Hepatocyte (in vitro differentiated cells): ENCODE data around the gene CMTM5. TPM values are rescaled to one million over a fixed set of nuclear protein-coding genes. Genes with fewer than 3 reads are reported as not detected.
"Not testable (repeated sequence)": the region's sequence is repeated elsewhere in the genome, so short reads cannot be mapped to it uniquely, and the experiment has no call there.

Source experiments
- DNase-seq: peaks from one replicate; pipeline ENCODE4 v3.0.0-alpha.2; 2016; ENCODE audit warnings: low spot score
- H2AFZ ChIP-seq: fragments of 200-600 bp; sonication (generic); 2 replicates; pipeline ENCODE4 v1.6.0; 2016; ENCODE audit warnings: antibody characterized with exemption, mild to moderate bottlenecking
- H3K27ac ChIP-seq: fragments of 200-600 bp; sonication (generic); 2 replicates; pipeline ENCODE4 v1.5.1; 2016; ENCODE audit warnings: mild to moderate bottlenecking
- H3K27me3 ChIP-seq: fragments of 200-600 bp; sonication (generic); 2 replicates; pipeline ENCODE4 v1.6.1; 2016
- H3K36me3 ChIP-seq: fragments of 200-600 bp; sonication (generic); replicated peaks from 2 replicates; pipeline ENCODE4 v1.5.1; 2016; ENCODE audit warnings: low read depth; ENCODE audit not compliant: insufficient read depth
- H3K4me1 ChIP-seq: fragments of 200-600 bp; sonication (generic); 2 replicates; pipeline ENCODE4 v1.5.1; 2016; ENCODE audit warnings: mild to moderate bottlenecking, moderate library complexity; ENCODE audit not compliant: insufficient read depth
- H3K4me2 ChIP-seq: fragments of 200-600 bp; sonication (generic); 2 replicates; pipeline ENCODE4 v1.6.0; 2016
- H3K4me3 ChIP-seq: fragments of 200-600 bp; sonication (generic); 2 replicates; pipeline ENCODE4 v1.5.1; 2016; ENCODE audit warnings: mild to moderate bottlenecking
- H3K79me2 ChIP-seq: fragments of 200-600 bp; sonication (generic); 2 replicates; pipeline ENCODE4 v1.6.0; 2017; ENCODE audit warnings: mild to moderate bottlenecking
- H3K9me2 ChIP-seq: fragments of 200-600 bp; sonication (generic); replicated peaks from 2 replicates; pipeline ENCODE4 v1.6.0; 2017; ENCODE audit warnings: mild to moderate bottlenecking; ENCODE audit not compliant: insufficient read depth
- H3K9me3 ChIP-seq: fragments of 200-600 bp; sonication (generic); 2 replicates; pipeline ENCODE4 v1.5.1; 2016; ENCODE audit warnings: low read depth, mild to moderate bottlenecking
- H4K20me1 ChIP-seq: fragments of 200-600 bp; sonication (generic); 2 replicates; pipeline ENCODE4 v1.6.0; 2016; ENCODE audit warnings: mild to moderate bottlenecking; ENCODE audit not compliant: insufficient read depth, poor library complexity, severe bottlenecking
- EZH2 ChIP-seq: fragments of 200-600 bp; sonication (generic); IDR thresholded peaks from 2 replicates; pipeline ENCODE4 v1.6.1; 2016; ENCODE audit warnings: antibody characterized with exemption, mild to moderate bottlenecking, borderline replicate concordance
- EZH2phosphoT487 ChIP-seq: fragments of 200-600 bp; sonication (generic); IDR thresholded peaks from one replicate; pipeline ENCODE4 v1.6.1; 2018; ENCODE audit warnings: antibody characterized with exemption, mild to moderate bottlenecking, low read depth, moderate library complexity; ENCODE audit not compliant: unreplicated experiment, severe bottlenecking
- WGBS: methylation state at CpG from one replicate; pipeline ENCODE4 v1.1.6; 2016; ENCODE audit warnings: low lambda C conversion rate; ENCODE audit errors: missing lambda C conversion rate; 5-methylcytosine and 5-hydroxymethylcytosine counted together
- polyA plus RNA-seq: library from polyadenylated mRNA; unstranded; fragments of >200 nt; fragmentation: Nextera tagmentation; extraction: Ambion mirVana; gene quantifications from 2 replicates; pipeline ENCODE4 v1.2.1, GENCODE V29; 2016
- total RNA-seq: library from RNA; depleted of rRNA; stranded (reverse); fragments of >200 nt; gene quantifications from 2 replicates; pipeline ENCODE4 v1.2.3, GENCODE V29; 2014
- TF ChIP-seq, protein P1 (sequence below): fragments of 200-600 bp; sonication (generic); IDR thresholded peaks from 2 replicates; pipeline ENCODE4 v1.5.1; 2016; ENCODE audit warnings: antibody characterized with exemption, mild to moderate bottlenecking; ENCODE audit not compliant: poor library complexity

Gene CMTM5
- total and polyA plus RNA-seq, 2 experiments from 2014 or later = 0.28 TPM; not detected in 1

GRCh38 chr14:23416801-23417200 is 40.0 kb downstream of the CMTM5 start:
- Histone ChIP-seq H3K4me1 (no peaks in the 10 kb centered on the region), H3K27ac (no peak overlapping the region)
- WGBS = 93% methylated on average over 11 of the region's 11 CpGs

GRCh38 chr14:23417269-23417668 is 40.4 kb downstream of the CMTM5 start:
- H3K9me2 ChIP-seq, H2AFZ ChIP-seq, H3K4me3 ChIP-seq, H4K20me1 ChIP-seq, H3K79me2 ChIP-seq, H3K4me1 ChIP-seq, H3K9me3 ChIP-seq, H3K27ac ChIP-seq, DNase-seq, H3K27me3 ChIP-seq, H3K4me2 ChIP-seq, H3K36me3 ChIP-seq: not testable (repeated sequence)
- 87% methylated on average over 11 of the region's 12 CpGs for WGBS

More at GRCh38 chr14:23416801-23417200, 40.0 kb downstream of the CMTM5 start:
- H3K9me3 ChIP-seq = no peaks in the 10 kb centered on the region
- H3K27me3 ChIP-seq = no peaks in the 10 kb centered on the region
- no peaks in the 10 kb centered on the region for H3K9me2 ChIP-seq
- no peaks in the 10 kb centered on the region for H3K36me3 ChIP-seq
- TF ChIP-seq EZH2phosphoT487 (no peak), EZH2 (no peak)
- TF ChIP-seq, protein P1, sequence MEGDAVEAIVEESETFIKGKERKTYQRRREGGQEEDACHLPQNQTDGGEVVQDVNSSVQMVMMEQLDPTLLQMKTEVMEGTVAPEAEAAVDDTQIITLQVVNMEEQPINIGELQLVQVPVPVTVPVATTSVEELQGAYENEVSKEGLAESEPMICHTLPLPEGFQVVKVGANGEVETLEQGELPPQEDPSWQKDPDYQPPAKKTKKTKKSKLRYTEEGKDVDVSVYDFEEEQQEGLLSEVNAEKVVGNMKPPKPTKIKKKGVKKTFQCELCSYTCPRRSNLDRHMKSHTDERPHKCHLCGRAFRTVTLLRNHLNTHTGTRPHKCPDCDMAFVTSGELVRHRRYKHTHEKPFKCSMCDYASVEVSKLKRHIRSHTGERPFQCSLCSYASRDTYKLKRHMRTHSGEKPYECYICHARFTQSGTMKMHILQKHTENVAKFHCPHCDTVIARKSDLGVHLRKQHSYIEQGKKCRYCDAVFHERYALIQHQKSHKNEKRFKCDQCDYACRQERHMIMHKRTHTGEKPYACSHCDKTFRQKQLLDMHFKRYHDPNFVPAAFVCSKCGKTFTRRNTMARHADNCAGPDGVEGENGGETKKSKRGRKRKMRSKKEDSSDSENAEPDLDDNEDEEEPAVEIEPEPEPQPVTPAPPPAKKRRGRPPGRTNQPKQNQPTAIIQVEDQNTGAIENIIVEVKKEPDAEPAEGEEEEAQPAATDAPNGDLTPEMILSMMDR = no peak
- H3K79me2 ChIP-seq = no peaks in the 10 kb centered on the region
- no peaks in the 10 kb centered on the region for H4K20me1 ChIP-seq
- DNase-seq = no peak
- no peak overlapping the region for H3K4me3 ChIP-seq
- H3K4me2 ChIP-seq = no peak overlapping the region
- H2AFZ ChIP-seq = no peak overlapping the region

GRCh38 chr14:23418021-23418420 is 41.2 kb downstream of the CMTM5 start:
- H3K27me3 ChIP-seq = no peaks in the 10 kb centered on the region
- H3K9me2 ChIP-seq = no peaks in the 10 kb centered on the region
- no peaks in the 10 kb centered on the region for H4K20me1 ChIP-seq
- no peak overlapping the region for H3K27ac ChIP-seq
- no peaks in the 10 kb centered on the region for H3K9me3 ChIP-seq
- no peak overlapping the region for H3K4me2 ChIP-seq
- TF ChIP-seq, protein P1 = no peak
- no peak for TF ChIP-seq EZH2phosphoT487
- no peak for TF ChIP-seq EZH2
- WGBS = 89% methylated on average over 21 of the region's 21 CpGs
- no peaks in the 10 kb centered on the region for H3K4me1 ChIP-seq
- no peak for DNase-seq
- no peaks in the 10 kb centered on the region for H3K36me3 ChIP-seq
- no peaks in the 10 kb centered on the region for H3K79me2 ChIP-seq
- H2AFZ ChIP-seq = no peak overlapping the region
- no peak overlapping the region for H3K4me3 ChIP-seq

DNA sequence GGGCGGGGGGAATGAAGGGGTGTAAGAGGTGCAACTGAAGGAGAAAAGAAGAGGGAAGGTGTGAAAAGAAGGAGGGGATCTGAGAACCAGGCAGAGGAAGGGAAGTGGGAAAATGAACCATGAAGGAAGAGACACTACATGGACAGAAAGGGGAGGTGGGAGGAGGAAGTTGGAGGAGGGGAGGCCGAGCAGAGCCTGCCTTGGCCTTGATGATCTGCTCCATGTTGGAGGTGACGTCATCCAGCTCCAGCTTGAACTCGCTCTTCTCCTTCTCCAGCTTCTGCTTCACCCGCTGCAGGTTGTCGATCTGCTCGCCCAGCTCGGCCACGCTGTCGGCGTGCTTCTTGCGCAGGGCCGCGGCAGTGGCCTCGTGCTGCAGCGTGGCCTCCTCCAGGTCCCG is 42.8 kb downstream of the CMTM5 start:
- not testable (repeated sequence) for H3K36me3 ChIP-seq, H3K4me2 ChIP-seq, H3K27me3 ChIP-seq, DNase-seq, H3K4me3 ChIP-seq, H3K9me2 ChIP-seq, H4K20me1 ChIP-seq, H3K27ac ChIP-seq, H3K4me1 ChIP-seq, H3K9me3 ChIP-seq, H2AFZ ChIP-seq, H3K79me2 ChIP-seq
- 90% methylated on average over 4 of the region's 17 CpGs for WGBS

DNA sequence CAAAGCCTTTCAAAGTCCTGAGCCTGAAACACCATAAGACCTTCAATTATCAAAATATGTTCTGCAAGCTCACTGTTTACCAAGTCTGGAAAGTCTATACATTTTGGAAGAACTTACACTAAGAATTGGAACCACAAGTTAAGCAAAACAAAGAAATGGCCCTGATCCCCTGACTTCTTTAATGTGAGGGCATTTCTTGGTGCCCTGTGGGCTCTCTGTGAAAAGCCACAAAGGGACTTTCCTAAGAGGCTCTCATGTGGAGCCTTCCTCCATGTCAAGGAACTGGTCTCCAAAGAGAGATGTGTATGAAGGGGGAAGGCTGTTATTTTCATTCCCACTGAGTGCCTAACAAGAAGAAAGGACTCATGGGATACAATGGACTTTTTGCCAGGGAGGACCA is 44.7 kb downstream of the CMTM5 start:
- H3K36me3 ChIP-seq = no peaks in the 10 kb centered on the region
- H4K20me1 ChIP-seq = no peaks in the 10 kb centered on the region
- H3K9me2 ChIP-seq = no peaks in the 10 kb centered on the region
- no peaks in the 10 kb centered on the region for H3K79me2 ChIP-seq
- no peak overlapping the region for H2AFZ ChIP-seq
- no peak overlapping the region for H3K4me2 ChIP-seq
- no peak overlapping the region for H3K4me3 ChIP-seq
- no peaks in the 10 kb centered on the region for H3K9me3 ChIP-seq
- H3K27me3 ChIP-seq = no peaks in the 10 kb centered on the region
- H3K4me1 ChIP-seq = no peaks in the 10 kb centered on the region
- H3K27ac ChIP-seq = no peak overlapping the region
- DNase-seq = no peak
- TF ChIP-seq EZH2phosphoT487 (no peak), EZH2 (no peak)
- TF ChIP-seq, protein P1 = no peak
